GM18873 (cell line): ENCODE data around the gene LILRA6.
"Not testable (repeated sequence)": the region's sequence is repeated elsewhere in the genome, so short reads cannot be mapped to it uniquely, and the experiment has no call there.

ENCODE experiments used
- ATAC-seq: cut with Tn5 transposase; IDR thresholded peaks from one replicate; pipeline ENCODE4 v1.9.1; 2021; ENCODE audit warnings: mild to moderate bottlenecking, moderate library complexity, moderate number of reproducible peaks; ENCODE audit not compliant: unreplicated experiment, low FRiP score

LILRA6 gene

GRCh38 chr19:54239491-54240371 lies 2.9 kb downstream of the LILRA6 start:
- ATAC-seq, result not testable (repeated sequence)

- no peak for ATAC-seq
Measured at GRCh38 chr19:54233941-54234340, 8.6 kb downstream of the LILRA6 start.

GRCh38 chr19:54231077-54231931 lies 11.3 kb downstream of the LILRA6 start:
- ATAC-seq, result no peak

- no peak for ATAC-seq
Measured at GRCh38 chr19:54230031-54230430, 12.6 kb downstream of the LILRA6 start.

- no peak for ATAC-seq
Measured at GRCh38 chr19:54229146-54229545, 13.4 kb downstream of the LILRA6 start.

GRCh38 chr19:54224619-54225018 lies 18.0 kb downstream of the LILRA6 start:
- not testable (repeated sequence) for ATAC-seq

GRCh38 chr19:54223937-54224281 lies 18.7 kb downstream of the LILRA6 start:
- not testable (repeated sequence) for ATAC-seq

- ATAC-seq, result not testable (repeated sequence)
Measured at GRCh38 chr19:54223277-54223936, 19.2 kb downstream of the LILRA6 start.

- not testable (repeated sequence) for ATAC-seq
Measured at GRCh38 chr19:54222474-54223276, 19.9 kb downstream of the LILRA6 start, which contains the start of gene LILRB3. Gene LILRB3, minus strand, starts transcription at chr19:54223007. Its CDS starts 31 bp downstream, at chr19:54222976.

GRCh38 chr19:54221947-54222346 lies 20.6 kb downstream of the LILRA6 start:
- ATAC-seq, result not testable (repeated sequence)

GRCh38 chr19:54219702-54220101 lies 22.9 kb downstream of the LILRA6 start:
- not testable (repeated sequence) for ATAC-seq

GRCh38 chr19:54218960-54219661 lies 23.5 kb downstream of the LILRA6 start:
- ATAC-seq, result no peak

GRCh38 chr19:54218259-54218658 lies 24.3 kb downstream of the LILRA6 start:
- ATAC-seq, result no peak

- not testable (repeated sequence) for ATAC-seq
Measured at GRCh38 chr19:54217517-54218247, 24.9 kb downstream of the LILRA6 start.

- no peak for ATAC-seq
Measured at GRCh38 chr19:54216869-54217268, 25.7 kb downstream of the LILRA6 start.

- ATAC-seq, result not testable (repeated sequence)
Measured at GRCh38 chr19:54214734-54215133, 27.9 kb downstream of the LILRA6 start.

- not testable (repeated sequence) for ATAC-seq
Measured at GRCh38 chr19:54214217-54214616, 28.4 kb downstream of the LILRA6 start.

- no peak for ATAC-seq
Measured at GRCh38 chr19:54211235-54211634, 31.4 kb downstream of the LILRA6 start.
